Activated T-cell treated with anti-CD3 and anti-CD28 coated beads for 4 hours (primary cell): ENCODE data around the gene TTLL3.
"Not testable (repeated sequence)": the region's sequence is repeated elsewhere in the genome, so short reads cannot be mapped to it uniquely, and the experiment has no call there.

Experiments used
- DNase-seq: peaks from one replicate; pipeline ENCODE4 v3.0.0-alpha.2; 2020

The TTLL3 gene

GRCh38 chr3:9876255-9876654, 66.2 kb downstream of the TTLL3 start:
- DNase-seq: not testable (repeated sequence)

- DNase-seq: no peak
Measured at GRCh38 chr3:9876991-9877390, 66.9 kb downstream of the TTLL3 start.

GRCh38 chr3:9878700-9879099, 68.6 kb downstream of the TTLL3 start:
- DNase-seq: no peak

DNA sequence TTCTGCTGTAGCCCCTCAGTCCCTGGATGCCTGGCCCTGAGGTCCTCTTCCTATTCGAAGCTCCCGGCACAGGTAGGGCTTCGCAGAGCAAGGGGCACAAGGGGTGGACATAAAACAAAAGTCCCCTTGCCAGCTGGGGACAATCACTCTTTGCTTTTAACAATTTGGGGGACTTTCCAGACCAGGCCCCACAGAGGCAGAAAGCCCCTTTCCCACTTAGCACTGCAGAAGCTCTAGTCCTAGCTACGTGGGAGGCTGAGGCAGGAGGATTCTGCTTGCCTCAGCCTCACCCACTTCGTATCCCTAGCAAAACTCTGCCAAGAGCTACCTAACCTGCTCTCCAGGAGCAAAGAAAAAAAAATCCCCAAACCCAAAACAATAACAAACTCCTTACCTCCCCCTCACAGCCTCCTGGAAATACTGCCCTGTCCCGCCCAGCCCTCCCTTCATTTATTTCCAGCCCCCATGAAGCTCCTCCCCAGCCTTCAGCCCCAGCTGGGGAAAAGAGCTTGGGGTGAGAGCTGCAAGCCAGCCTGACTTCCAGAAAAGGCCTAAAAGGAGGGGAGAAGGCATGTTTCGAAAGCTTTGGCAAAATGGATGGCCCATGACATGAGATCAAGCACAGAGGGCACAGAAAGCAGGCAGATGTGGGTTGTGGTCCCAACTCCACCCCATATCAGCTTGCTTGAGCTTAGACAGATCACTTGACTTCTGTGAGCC, 69.9 kb downstream of the TTLL3 start, which contains the start of gene CIDEC:
TSS of gene CIDEC (minus strand) at position 424 of the 720 bp plus-strand sequence. CDS start 1,767 bp downstream, outside the sequence.
- DNase-seq: no peak

- no peak for DNase-seq
Measured at GRCh38 chr3:9881441-9881840, 71.4 kb downstream of the TTLL3 start.

- no peak for DNase-seq
Measured at GRCh38 chr3:9883706-9884554, 73.9 kb downstream of the TTLL3 start.

GRCh38 chr3:9884555-9885165, 74.6 kb downstream of the TTLL3 start:
- no peak for DNase-seq
